ENCODE results near the gene GLIS1.

DNA sequence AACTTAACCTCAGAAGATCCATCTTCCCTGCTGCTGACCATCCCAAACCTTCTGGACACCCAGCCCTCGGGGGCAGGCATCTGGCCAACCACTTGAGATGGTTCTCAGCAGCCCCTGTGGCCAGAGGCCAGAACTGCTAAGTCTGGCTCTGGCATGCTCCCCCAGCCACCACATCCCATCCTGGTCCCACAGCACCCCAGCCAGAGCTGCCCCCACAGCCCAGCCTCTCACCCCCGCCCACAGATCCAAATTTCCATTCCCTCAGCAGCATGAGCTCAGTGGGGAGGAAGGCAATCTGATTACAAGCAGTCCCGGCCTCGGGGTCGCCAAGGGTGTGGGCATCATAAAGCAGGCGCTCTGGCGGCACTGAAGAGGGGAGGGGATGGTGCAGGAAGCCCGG, 45.6 kb downstream of the GLIS1 start:
- TF ChIP-seq, protein P1, sequence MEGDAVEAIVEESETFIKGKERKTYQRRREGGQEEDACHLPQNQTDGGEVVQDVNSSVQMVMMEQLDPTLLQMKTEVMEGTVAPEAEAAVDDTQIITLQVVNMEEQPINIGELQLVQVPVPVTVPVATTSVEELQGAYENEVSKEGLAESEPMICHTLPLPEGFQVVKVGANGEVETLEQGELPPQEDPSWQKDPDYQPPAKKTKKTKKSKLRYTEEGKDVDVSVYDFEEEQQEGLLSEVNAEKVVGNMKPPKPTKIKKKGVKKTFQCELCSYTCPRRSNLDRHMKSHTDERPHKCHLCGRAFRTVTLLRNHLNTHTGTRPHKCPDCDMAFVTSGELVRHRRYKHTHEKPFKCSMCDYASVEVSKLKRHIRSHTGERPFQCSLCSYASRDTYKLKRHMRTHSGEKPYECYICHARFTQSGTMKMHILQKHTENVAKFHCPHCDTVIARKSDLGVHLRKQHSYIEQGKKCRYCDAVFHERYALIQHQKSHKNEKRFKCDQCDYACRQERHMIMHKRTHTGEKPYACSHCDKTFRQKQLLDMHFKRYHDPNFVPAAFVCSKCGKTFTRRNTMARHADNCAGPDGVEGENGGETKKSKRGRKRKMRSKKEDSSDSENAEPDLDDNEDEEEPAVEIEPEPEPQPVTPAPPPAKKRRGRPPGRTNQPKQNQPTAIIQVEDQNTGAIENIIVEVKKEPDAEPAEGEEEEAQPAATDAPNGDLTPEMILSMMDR (IDR thresholded peaks at IDR 0.05), result no peak
- TF ChIP-seq POLR2A (IDR thresholded peaks at IDR 0.05), result no peak

Data from lower leg skin (tissue), 3 donors.